ENCODE data around the gene ALAS1.

Gene ALAS1

GRCh38 chr3:52227117-52227516, 29.2 kb downstream of the ALAS1 start:
- H3K27me3 ChIP-seq (ENCODE audit: insufficient read depth, low read length) = no peaks in the 10 kb centered on the region
- H3K79me2 ChIP-seq (ENCODE audit: insufficient read depth, low read length) = peaks cover 6% of the 10 kb centered on the region; the same call in 1 of the 2 replicates
- peak overlapping the region; percentile 92 for H3K27ac ChIP-seq (ENCODE audit: low read depth, low read length, poor library complexity, severe bottlenecking)
- no peak overlapping the region for H3K9ac ChIP-seq (ENCODE audit: low read length)
- H2AFZ ChIP-seq (ENCODE audit: low read length) = no peak overlapping the region
- no peaks in the 10 kb centered on the region for H3F3A ChIP-seq (ENCODE audit: insufficient read depth, low read length)
- H4K20me1 ChIP-seq (ENCODE audit: insufficient read depth, low read length) = no peaks in the 10 kb centered on the region
- no peaks in the 10 kb centered on the region for H3K9me3 ChIP-seq (ENCODE audit: low read length)
- peaks cover 42% of the 10 kb centered on the region; the same call in 1 of the 2 replicates for H3K36me3 ChIP-seq (ENCODE audit: insufficient read depth, low read length)
- H3K9me2 ChIP-seq (ENCODE audit: low read depth, low read length) = no peaks in the 10 kb centered on the region
- TF ChIP-seq EZH2 (IDR thresholded peaks at IDR 0.05; ENCODE audit: borderline replicate concordance, low read length) (no peak), CTCF (IDR thresholded peaks at IDR 0.05; ENCODE audit: low read length) (peak; percentile 38; the same call in 1 of the 2 replicates)
- no peak overlapping the region for H3K4me2 ChIP-seq (ENCODE audit: low read length)
- peaks cover 48% of the 10 kb centered on the region for H3K4me1 ChIP-seq (ENCODE audit: insufficient read depth, low read length, severe bottlenecking)
- H3K4me3 ChIP-seq (ENCODE audit: low read depth, low read length, poor library complexity, severe bottlenecking) = no peak overlapping the region

- Histone ChIP-seq H3K27me3 (ENCODE audit: insufficient read depth, low read length) (no peaks in the 10 kb centered on the region), H3K9ac (ENCODE audit: low read length) (no peak overlapping the region), H3F3A (ENCODE audit: insufficient read depth, low read length) (no peaks in the 10 kb centered on the region), H3K4me2 (ENCODE audit: low read length) (no peak overlapping the region), H4K20me1 (ENCODE audit: insufficient read depth, low read length) (no peaks in the 10 kb centered on the region), H3K9me2 (ENCODE audit: low read depth, low read length) (no peaks in the 10 kb centered on the region), H3K4me1 (ENCODE audit: insufficient read depth, low read length, severe bottlenecking) (peaks cover 49% of the 10 kb centered on the region), H2AFZ (ENCODE audit: low read length) (no peak overlapping the region), H3K27ac (ENCODE audit: low read depth, low read length, poor library complexity, severe bottlenecking) (peak overlapping the region; percentile 92), H3K9me3 (ENCODE audit: low read length) (no peaks in the 10 kb centered on the region), H3K79me2 (ENCODE audit: insufficient read depth, low read length) (peaks cover 6% of the 10 kb centered on the region; the same call in 1 of the 2 replicates), H3K4me3 (ENCODE audit: low read depth, low read length, poor library complexity, severe bottlenecking) (no peak overlapping the region), H3K36me3 (ENCODE audit: insufficient read depth, low read length) (peaks cover 36% of the 10 kb centered on the region; the same call in 1 of the 2 replicates)
- TF ChIP-seq EZH2 (IDR thresholded peaks at IDR 0.05; ENCODE audit: borderline replicate concordance, low read length) = no peak
- TF ChIP-seq CTCF (IDR thresholded peaks at IDR 0.05; ENCODE audit: low read length) = no peak
These were observed 29.8 kb downstream of the ALAS1 start for GRCh38 chr3:52227766-52228165.

- Histone ChIP-seq H4K20me1 (ENCODE audit: insufficient read depth, low read length) (no peaks in the 10 kb centered on the region), H3K79me2 (ENCODE audit: insufficient read depth, low read length) (peaks cover 6% of the 10 kb centered on the region; the same call in 1 of the 2 replicates), H3K9me2 (ENCODE audit: low read depth, low read length) (no peaks in the 10 kb centered on the region), H3K9ac (ENCODE audit: low read length) (no peak overlapping the region), H2AFZ (ENCODE audit: low read length) (no peak overlapping the region), H3K9me3 (ENCODE audit: low read length) (no peaks in the 10 kb centered on the region), H3K4me3 (ENCODE audit: low read depth, low read length, poor library complexity, severe bottlenecking) (no peak overlapping the region), H3K36me3 (ENCODE audit: insufficient read depth, low read length) (peaks cover 32% of the 10 kb centered on the region; the same call in 1 of the 2 replicates), H3K27ac (ENCODE audit: low read depth, low read length, poor library complexity, severe bottlenecking) (no peak overlapping the region), H3F3A (ENCODE audit: insufficient read depth, low read length) (no peaks in the 10 kb centered on the region), H3K4me1 (ENCODE audit: insufficient read depth, low read length, severe bottlenecking) (peaks cover 49% of the 10 kb centered on the region), H3K27me3 (ENCODE audit: insufficient read depth, low read length) (no peaks in the 10 kb centered on the region), H3K4me2 (ENCODE audit: low read length) (no peak overlapping the region)
- TF ChIP-seq CTCF (IDR thresholded peaks at IDR 0.05; ENCODE audit: low read length) = no peak
- TF ChIP-seq EZH2 (IDR thresholded peaks at IDR 0.05; ENCODE audit: borderline replicate concordance, low read length) = no peak
These were observed 30.3 kb downstream of the ALAS1 start for GRCh38 chr3:52228266-52228665.
